ENCODE measurements around the gene SRSF7.

- TF ChIP-seq POLR2A (IDR thresholded peaks at IDR 0.05) = no peak
- TF ChIP-seq, protein P1, sequence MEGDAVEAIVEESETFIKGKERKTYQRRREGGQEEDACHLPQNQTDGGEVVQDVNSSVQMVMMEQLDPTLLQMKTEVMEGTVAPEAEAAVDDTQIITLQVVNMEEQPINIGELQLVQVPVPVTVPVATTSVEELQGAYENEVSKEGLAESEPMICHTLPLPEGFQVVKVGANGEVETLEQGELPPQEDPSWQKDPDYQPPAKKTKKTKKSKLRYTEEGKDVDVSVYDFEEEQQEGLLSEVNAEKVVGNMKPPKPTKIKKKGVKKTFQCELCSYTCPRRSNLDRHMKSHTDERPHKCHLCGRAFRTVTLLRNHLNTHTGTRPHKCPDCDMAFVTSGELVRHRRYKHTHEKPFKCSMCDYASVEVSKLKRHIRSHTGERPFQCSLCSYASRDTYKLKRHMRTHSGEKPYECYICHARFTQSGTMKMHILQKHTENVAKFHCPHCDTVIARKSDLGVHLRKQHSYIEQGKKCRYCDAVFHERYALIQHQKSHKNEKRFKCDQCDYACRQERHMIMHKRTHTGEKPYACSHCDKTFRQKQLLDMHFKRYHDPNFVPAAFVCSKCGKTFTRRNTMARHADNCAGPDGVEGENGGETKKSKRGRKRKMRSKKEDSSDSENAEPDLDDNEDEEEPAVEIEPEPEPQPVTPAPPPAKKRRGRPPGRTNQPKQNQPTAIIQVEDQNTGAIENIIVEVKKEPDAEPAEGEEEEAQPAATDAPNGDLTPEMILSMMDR (IDR thresholded peaks at IDR 0.05) = peak in 1 of 6 experiments; percentile 25
These were observed 16.7 kb downstream of the SRSF7 start for GRCh38 chr2:38734299-38735058.
